Measurements from ENCODE around the gene MC1R.
"Not testable (repeated sequence)": the region's sequence is repeated elsewhere in the genome, so short reads cannot be mapped to it uniquely, and the experiment has no call there.

MC1R gene

GRCh38 chr16:89918453-89919347 lies at the start of gene MC1R:
MC1R (plus strand) TSS chr16:89918862; CDS start chr16:89919259, 397 bp downstream.
- no peak for DNase-seq

- DNase-seq = no peak
Measured at GRCh38 chr16:89869911-89870310, 48.8 kb upstream of the MC1R start.

- no peak for DNase-seq
Measured at GRCh38 chr16:89870440-89870839, 48.2 kb upstream of the MC1R start.

- no peak for DNase-seq
Measured at GRCh38 chr16:89871895-89872294, 46.8 kb upstream of the MC1R start.

GRCh38 chr16:89873109-89873971 lies 45.3 kb upstream of the MC1R start, which contains the start of gene TCF25:
TCF25 (plus strand) TSS chr16:89873592; CDS start chr16:89873668, 76 bp downstream.
- DNase-seq = peak; percentile 83

- DNase-seq = peak; percentile 99
Measured at GRCh38 chr16:89873972-89874689, 44.5 kb upstream of the MC1R start.

- not testable (repeated sequence) for DNase-seq
Measured at GRCh38 chr16:89879123-89879522, 39.5 kb upstream of the MC1R start.

GRCh38 chr16:89880477-89881367 lies 37.9 kb upstream of the MC1R start:
- DNase-seq = no peak

- no peak for DNase-seq
Measured at GRCh38 chr16:89881368-89881730, 37.3 kb upstream of the MC1R start.

- DNase-seq = no peak
Measured at GRCh38 chr16:89883346-89884040, 35.2 kb upstream of the MC1R start.

- no peak for DNase-seq
Measured at GRCh38 chr16:89884041-89884421, 34.6 kb upstream of the MC1R start.

GRCh38 chr16:89887243-89887642 lies 31.4 kb upstream of the MC1R start:
- DNase-seq = no peak

GRCh38 chr16:89890200-89890599 lies 28.5 kb upstream of the MC1R start:
- DNase-seq = no peak

- no peak for DNase-seq
Measured at GRCh38 chr16:89890886-89891657, 27.6 kb upstream of the MC1R start.

- DNase-seq = no peak
Measured at GRCh38 chr16:89892055-89892630, 26.5 kb upstream of the MC1R start.

- no peak for DNase-seq
Measured at GRCh38 chr16:89892635-89893034, 26.0 kb upstream of the MC1R start.

GRCh38 chr16:89893642-89894548 lies 24.8 kb upstream of the MC1R start:
- DNase-seq = no peak

GRCh38 chr16:89895482-89896250 lies 23.0 kb upstream of the MC1R start:
- DNase-seq = no peak

Data from inflammatory macrophage treated with lipopolysaccharide for 4 hours (primary cell).